Spleen (tissue), 11 donors: Measurements from ENCODE around the gene KLC4. TPM values are rescaled to one million over a fixed set of nuclear protein-coding genes. Genes with fewer than 3 reads are reported as not detected.
A peak's percentile ranks its signal among the peaks of the same experiment; 100 is the strongest.

Experiments
- DNase-seq: peaks from one replicate; pipeline ENCODE4 v3.0.0-alpha.2; 2020
- H3K27ac ChIP-seq, 8 donors: fragments of 200-600 bp; sonication (generic) in 7 of 8; 1 replicate in 4 of 8; 2 replicates in 4 of 8; pipeline versions ENCODE4 v1.5.0 to v1.8.0; 2016 to 2021; ENCODE audit warnings: inconsistent platforms in 4 of 8, mild to moderate bottlenecking in 4 of 8, moderate library complexity in 1 of 8
- H3K27me3 ChIP-seq, 7 donors: fragments of 200-600 bp; sonication (generic) in 6 of 7; replicated peaks in 1 of 7; 1 replicate in 4 of 7; 2 replicates in 3 of 7; pipeline versions ENCODE4 v1.5.0 to v1.8.0; 2016 to 2021; ENCODE audit warnings: inconsistent platforms in 3 of 7, mild to moderate bottlenecking in 1 of 7
- H3K36me3 ChIP-seq, 6 donors: fragments of 200-600 bp; sonication (generic) in 5 of 6; 1 replicate in 4 of 6; 2 replicates in 2 of 6; pipeline versions ENCODE4 v1.5.0 to v1.8.0; 2016 to 2021; ENCODE audit warnings: inconsistent platforms in 2 of 6
- H3K4me1 ChIP-seq, 6 donors: fragments of 200-600 bp; sonication (generic) in 5 of 6; 1 replicate in 3 of 6; 2 replicates in 3 of 6; pipeline versions ENCODE4 v1.5.0 to v1.8.0; 2016 to 2021; ENCODE audit warnings: inconsistent platforms in 3 of 6
- H3K4me3 ChIP-seq, 8 donors: fragments of 200-600 bp; sonication (generic) in 7 of 8; 1 replicate in 4 of 8; 2 replicates in 4 of 8; pipeline versions ENCODE4 v1.5.0 to v1.8.0; 2016 to 2021; ENCODE audit warnings: inconsistent platforms in 4 of 8, mild to moderate bottlenecking in 4 of 8, moderate library complexity in 2 of 8
- H3K9me3 ChIP-seq, 8 donors: fragments of 200-600 bp; sonication (generic) in 7 of 8; 1 replicate in 4 of 8; 2 replicates in 4 of 8; pipeline versions ENCODE4 v1.5.0 to v1.8.0; 2016 to 2021; ENCODE audit warnings: inconsistent platforms in 4 of 8
- CTCF ChIP-seq, 11 experiments: fragments of 200-600 bp in 7 of 11; fragments of 450-650 bp in 4 of 11; sonication (generic) in 4 of 11; IDR thresholded peaks in 8 of 11; conservative IDR thresholded peaks in 3 of 11; 1 replicate in 7 of 11; 2 replicates in 4 of 11; pipeline versions ENCODE4 v1.4.0 to v1.8.0; 2016 to 2021; ENCODE audit warnings: antibody characterized with exemption in 11 of 11, inconsistent platforms in 4 of 11, mild to moderate bottlenecking in 1 of 11
- POLR2A ChIP-seq, 3 donors: fragments of 450-650 bp; IDR thresholded peaks; one replicate each; pipeline ENCODE4 v1.5.1; 2017; ENCODE audit warnings: antibody characterized with exemption in 3 of 3, mild to moderate bottlenecking in 1 of 3
- POLR2AphosphoS5 ChIP-seq, 3 donors: sonication (generic); formaldehyde crosslinking; IDR thresholded peaks; one replicate each; pipeline ENCODE4 v1.5.1; 2017; ENCODE audit warnings: antibody characterized with exemption in 3 of 3
- WGBS, 5 donors: extraction: QIAGEN DNeasy Blood & Tissue Kit in 3 of 5; methylation state at CpG; one replicate each; pipeline versions ENCODE4 v1.1.5 to v1.1.7; 2013 to 2018; 5-methylcytosine and 5-hydroxymethylcytosine counted together
- intact Hi-C: fragments of 100-400 bp; cut with DNase I; formaldehyde crosslinking; loops from one replicate; pipeline ENCODE4 v1.15.0; 2023; ENCODE audit warnings: low total_unique reads
- polyA plus RNA-seq, 3 donors: library from polyadenylated mRNA; stranded (reverse); fragments of 200-250 nt; gene quantifications; one replicate each; pipeline ENCODE4 v1.2.1, GENCODE V29; 2013
- total RNA-seq, 7 donors: library from RNA; depleted of rRNA in 3 of 7; stranded (reverse); fragments of >200 nt in 3 of 7; fragmentation: NEBNext Ultra II Directional in 4 of 7; extraction: Animal tissue kit (Norgen Biotek cat#: 25700) in 4 of 7; gene quantifications; one replicate each; pipeline versions ENCODE4 v1.1.0 to v1.2.1, GENCODE V29; 2016 to 2021
- donor health status: healthy with polysubstance abuse.
- donor health status: DM: no; HTN: no; CAD: no; lungs with moderate emphysema.
- donor health status: DM: no; HTN: no; CAD: no.
- donor health status: Bipolar disorder and iron deficiency.
- donor health status: healthy.
- donor health status: DM: no; HTN: no; CAD: no.
- donor health status: DM: yes; HTN: yes; CAD: no.

KLC4 gene
- total and polyA plus RNA-seq, 10 donors: 13.2 to 27.0 (median 20.8) TPM

GRCh38 chr6:43016943-43017334 is 42.5 kb upstream of the KLC4 start:
- peak overlapping the region in 3 of 8 donors; percentile 9 to 90 (median 27) for H3K27ac ChIP-seq

GRCh38 chr6:43019152-43019551 is 40.3 kb upstream of the KLC4 start:
- Histone ChIP-seq H3K4me3 (no peak overlapping the region), H3K27ac (no peak overlapping the region), H3K36me3 (peaks cover 0 to 63% (median 28%) of the 10 kb centered on the region in 6 donors), H3K9me3 (no peaks in the 10 kb centered on the region), H3K27me3 (no peaks in the 10 kb centered on the region), H3K4me1 (peaks cover 40 to 77% (median 62%) of the 10 kb centered on the region in 6 donors)
- TF ChIP-seq POLR2AphosphoS5 (IDR thresholded peaks at IDR 0.05): no peak
- TF ChIP-seq POLR2A (IDR thresholded peaks at IDR 0.05): no peak
- TF ChIP-seq CTCF (IDR thresholded peaks at IDR 0.05 in 8 of 11, conservative IDR thresholded peaks at IDR 0.05 in 3 of 11): no peak
- no peak for DNase-seq
- intact Hi-C loops: no loop called here
- WGBS, 5 donors: 93 to 98% (median 93%) methylated on average over 2 of the region's 2 CpGs

More at GRCh38 chr6:43016943-43017334, 42.5 kb upstream of the KLC4 start:
- H3K4me3 ChIP-seq: no peak overlapping the region
- intact Hi-C loops: no loop called here
- H3K27me3 ChIP-seq: no peaks in the 10 kb centered on the region
- no peak for TF ChIP-seq CTCF (IDR thresholded peaks at IDR 0.05 in 8 of 11, conservative IDR thresholded peaks at IDR 0.05 in 3 of 11)
- 79 to 96% (median 93%) methylated on average over 12 of the region's 12 CpGs for WGBS, 5 donors
- H3K9me3 ChIP-seq: no peaks in the 10 kb centered on the region
- peaks cover 43 to 71% (median 56%) of the 10 kb centered on the region in 6 donors for H3K4me1 ChIP-seq
- peaks cover 0 to 58% (median 32%) of the 10 kb centered on the region in 6 donors for H3K36me3 ChIP-seq
- peak; percentile 75 for DNase-seq

GRCh38 chr6:43020052-43020705 is 39.3 kb upstream of the KLC4 start:
- 95 to 99% (median 97%) methylated on average over 3 of the region's 3 CpGs for WGBS, 5 donors
- no peak for TF ChIP-seq CTCF (IDR thresholded peaks at IDR 0.05 in 8 of 11, conservative IDR thresholded peaks at IDR 0.05 in 3 of 11)
- no peaks in the 10 kb centered on the region for H3K27me3 ChIP-seq
- peaks cover 33 to 76% (median 57%) of the 10 kb centered on the region in 6 donors for H3K4me1 ChIP-seq
- DNase-seq: no peak
- no peak overlapping the region for H3K4me3 ChIP-seq
- intact Hi-C loops: no loop called here
- H3K27ac ChIP-seq: peak overlapping the region in 4 of 8 donors; percentile 90 to 95 (median 93)
- no peaks in the 10 kb centered on the region for H3K9me3 ChIP-seq
- peaks cover 0 to 73% (median 34%) of the 10 kb centered on the region in 6 donors for H3K36me3 ChIP-seq

GRCh38 chr6:43020847-43021246 is 38.6 kb upstream of the KLC4 start:
- Histone ChIP-seq H3K27ac (peak overlapping the region; percentile 81 to 95 (median 90)), H3K27me3 (no peaks in the 10 kb centered on the region), H3K9me3 (no peaks in the 10 kb centered on the region), H3K36me3 (peaks cover 0 to 79% (median 41%) of the 10 kb centered on the region in 6 donors), H3K4me3 (peak overlapping the region; percentile 72 to 99 (median 98)), H3K4me1 (peaks cover 29 to 69% (median 50%) of the 10 kb centered on the region in 6 donors)
- 49 to 74% (median 70%) methylated on average over 3 to 5 of the region's 5 CpGs for WGBS, 5 donors
- intact Hi-C loops: no loop called here
- no peak for DNase-seq
- no peak for TF ChIP-seq POLR2AphosphoS5 (IDR thresholded peaks at IDR 0.05)
- TF ChIP-seq CTCF (IDR thresholded peaks at IDR 0.05 in 8 of 11, conservative IDR thresholded peaks at IDR 0.05 in 3 of 11): no peak
- TF ChIP-seq POLR2A (IDR thresholded peaks at IDR 0.05): no peak
